ENCODE measurements around the gene CCR6.
"Not testable (repeated sequence)": the region's sequence is repeated elsewhere in the genome, so short reads cannot be mapped to it uniquely, and the experiment has no call there.

The CCR6 gene

GRCh38 chr6:167146135-167146534 is 23.2 kb downstream of the CCR6 start:
- DNase-seq, result no peak

GRCh38 chr6:167146977-167147376 is 24.1 kb downstream of the CCR6 start:
- no peak for DNase-seq

GRCh38 chr6:167148021-167148420 is 25.1 kb downstream of the CCR6 start:
- peak; percentile 49 for DNase-seq

GRCh38 chr6:167148997-167149396 is 26.1 kb downstream of the CCR6 start:
- no peak for DNase-seq

- no peak for DNase-seq
Observed at GRCh38 chr6:167150941-167151549, 28.1 kb downstream of the CCR6 start.

GRCh38 chr6:167151648-167152047 is 28.8 kb downstream of the CCR6 start:
- no peak for DNase-seq

- peak; percentile 62 for DNase-seq
Observed at GRCh38 chr6:167152862-167153261, 30.0 kb downstream of the CCR6 start.

- DNase-seq, result peak; percentile 90
Observed at GRCh38 chr6:167153521-167153959, 30.6 kb downstream of the CCR6 start.

GRCh38 chr6:167154291-167154690 is 31.4 kb downstream of the CCR6 start:
- no peak for DNase-seq

GRCh38 chr6:167154895-167155294 is 32.0 kb downstream of the CCR6 start:
- no peak for DNase-seq

GRCh38 chr6:167157414-167157813 is 34.5 kb downstream of the CCR6 start:
- no peak for DNase-seq

GRCh38 chr6:167157863-167158262 is 35.0 kb downstream of the CCR6 start, which contains the start of gene GPR31:
Gene GPR31 (minus strand): TSS chr6:167157980. CDS start chr6:167157831, 149 bp downstream.
- peak; percentile 46 for DNase-seq

- no peak for DNase-seq
Observed at GRCh38 chr6:167161851-167162467, 39.1 kb downstream of the CCR6 start.

GRCh38 chr6:167162591-167162990 is 39.7 kb downstream of the CCR6 start:
- DNase-seq, result no peak

- DNase-seq, result no peak
Observed at GRCh38 chr6:167163476-167164011, 40.6 kb downstream of the CCR6 start.

GRCh38 chr6:167164261-167164660 is 41.4 kb downstream of the CCR6 start:
- no peak for DNase-seq

- DNase-seq, result no peak
Observed at GRCh38 chr6:167165858-167166471, 43.1 kb downstream of the CCR6 start.

GRCh38 chr6:167167699-167168098 is 44.8 kb downstream of the CCR6 start:
- not testable (repeated sequence) for DNase-seq

- DNase-seq, result not testable (repeated sequence)
Observed at GRCh38 chr6:167168296-167168695, 45.4 kb downstream of the CCR6 start.

GRCh38 chr6:167169867-167170266 is 47.0 kb downstream of the CCR6 start:
- not testable (repeated sequence) for DNase-seq

GRCh38 chr6:167171300-167171699 is 48.4 kb downstream of the CCR6 start:
- not testable (repeated sequence) for DNase-seq

GRCh38 chr6:167172011-167172410 is 49.1 kb downstream of the CCR6 start:
- not testable (repeated sequence) for DNase-seq

GRCh38 chr6:167177271-167177670 is 54.4 kb downstream of the CCR6 start:
- not testable (repeated sequence) for DNase-seq
